Measurements from ENCODE around the gene CDH4. TPM values are rescaled to one million over a fixed set of nuclear protein-coding genes. Genes with fewer than 3 reads are reported as not detected.

CDH4 gene
- total and polyA plus RNA-seq, 2 of the 13 experiments (the other 11 are each of a cell fraction or from before 2014, with no cell fraction given), result not detected

GRCh38 chr20:61532736-61533135 is 280.7 kb downstream of the CDH4 start (continued):
- TF ChIP-seq ZNF800 (CRISPR knock-in tag; IDR thresholded peaks at IDR 0.05) (no peak), GRHL1 (CRISPR knock-in tag; conservative IDR thresholded peaks at IDR 0.05) (no peak), HCFC1 (IDR thresholded peaks at IDR 0.05; ENCODE audit: low read depth, low read length) (no peak)

- Histone ChIP-seq H3K27ac (ENCODE audit: extremely low read length, insufficient read depth, low read length) (no peak overlapping the region), H3K36me3 (replicated peaks in 1 of 2; ENCODE audit: control insufficient read depth in 1 of 2, insufficient read depth in 2 of 2, low read length in 2 of 2) (no peaks in the 10 kb centered on the region), H3K79me2 (ENCODE audit: insufficient read depth, low read length) (no peaks in the 10 kb centered on the region), H3K9ac (ENCODE audit: insufficient read depth, low read depth, low read length) (no peak overlapping the region), H3K4me1 (ENCODE audit: insufficient read depth, low read length) (no peaks in the 10 kb centered on the region), H3K4me3 (replicated peaks in 1 of 3; ENCODE audit: insufficient read depth in 1 of 3, low read depth in 2 of 3, low read length in 3 of 3) (no peak overlapping the region), H3K9me3 (ENCODE audit: low read length) (no peaks in the 10 kb centered on the region), H2AFZ (ENCODE audit: low read length) (no peak overlapping the region), H4K20me1 (ENCODE audit: insufficient read depth, low read length) (no peaks in the 10 kb centered on the region; the same call in 1 of the 2 replicates), H3K4me2 (ENCODE audit: low read depth, low read length) (no peak overlapping the region), H3K27me3 (ENCODE audit: control insufficient read depth in 1 of 2, insufficient read depth in 2 of 2, low read length in 2 of 2) (peaks cover 20 to 65% of the 10 kb centered on the region in 2 experiments; a peak in 4 of 5 replicates)
- intact Hi-C loops (cut with micrococcal nuclease; ENCODE audit: unreplicated experiment), result no loop called here
- POLR2A ChIA-PET, result no interaction called here
- ATAC-seq, result no peak
- DNase-seq (ENCODE audit: low spot score), result no peak
- BruUV-seq (replicated peaks), result no TSS peak
- in situ Hi-C loops (cut with HindIII; ENCODE audit: extremely low pct_ligation_motif_present, low pct_unique_long_range_greater_than_20kb), result no loop called here
- 6% methylated on average over 5 of the region's 18 CpGs for WGBS (ENCODE audit: low lambda C conversion rate)
- CTCF ChIA-PET (ENCODE audit: low intra/inter-chr PET ratio, low total read pairs), result no interaction called here
- FAIRE-seq, result no peak
- TF ChIP-seq ZNF441 (CRISPR knock-in tag; IDR thresholded peaks at IDR 0.05; ENCODE audit: borderline replicate concordance) (no peak), PHF5A (CRISPR knock-in tag; IDR thresholded peaks at IDR 0.05; ENCODE audit: low read depth, unreplicated experiment) (no peak), NFAT5 (CRISPR knock-in tag; IDR thresholded peaks at IDR 0.05) (no peak), ZNF468 (CRISPR knock-in tag; IDR thresholded peaks at IDR 0.05) (no peak)
Observed at GRCh38 chr20:61533231-61533631, 281.2 kb downstream of the CDH4 start.

Data from HepG2 (cell line).